Fibroblast of lung (primary cell): ENCODE measurements around the gene COL4A3. TPM values are rescaled to one million over a fixed set of nuclear protein-coding genes. Genes with fewer than 3 reads are reported as not detected.
"Not testable (repeated sequence)": the region's sequence is repeated elsewhere in the genome, so short reads cannot be mapped to it uniquely, and the experiment has no call there.

Experiments
- DNase-seq, 2 donors: peaks; one replicate each; pipeline versions ENCODE4 v3.0.0 to v3.0.0-alpha.2; 2010; ENCODE audit warnings: low read depth in 2 of 2
- H2AFZ ChIP-seq: 2 replicates; pipeline ENCODE4 v1.5.1; 2012; ENCODE audit warnings: low read length, control low read depth, inconsistent platforms
- H3K27ac ChIP-seq: 2 replicates; pipeline ENCODE4 v1.5.1; 2011; ENCODE audit warnings: low read length, control low read depth; ENCODE audit not compliant: insufficient read depth
- H3K27me3 ChIP-seq: 2 replicates; pipeline ENCODE4 v1.5.1; 2011; ENCODE audit warnings: mild to moderate bottlenecking, low read length; ENCODE audit not compliant: control insufficient read depth, insufficient read depth
- H3K36me3 ChIP-seq: 2 replicates; pipeline ENCODE4 v1.5.1; 2011; ENCODE audit warnings: low read length; ENCODE audit not compliant: control insufficient read depth, insufficient read depth
- H3K4me1 ChIP-seq: 2 replicates; pipeline ENCODE4 v1.5.1; 2011; ENCODE audit warnings: low read length; ENCODE audit not compliant: control insufficient read depth, insufficient read depth; ENCODE audit errors: extremely low read depth
- H3K4me2 ChIP-seq: 2 replicates; pipeline ENCODE4 v1.5.1; 2011; ENCODE audit warnings: low read length, control low read depth; ENCODE audit not compliant: insufficient read depth; ENCODE audit errors: extremely low read depth
- H3K4me3 ChIP-seq, 4 experiments: fragments of 200-600 bp in 1 of 4; sonication (generic) in 1 of 4; replicated peaks in 1 of 4; 2 replicates each; pipeline ENCODE4 v1.5.1; 2011 to 2016; ENCODE audit warnings: low read length in 4 of 4, low read depth in 3 of 4, mild to moderate bottlenecking in 3 of 4, control low read depth in 2 of 4, inconsistent platforms in 1 of 4, mixed read lengths in 1 of 4; ENCODE audit not compliant: insufficient read depth in 1 of 4; ENCODE audit errors: control extremely low read depth in 1 of 4
- H3K79me2 ChIP-seq: 2 replicates; pipeline ENCODE4 v1.5.1; 2012; ENCODE audit warnings: mild to moderate bottlenecking, low read length, inconsistent platforms; ENCODE audit not compliant: control insufficient read depth, insufficient read depth
- H3K9ac ChIP-seq: 2 replicates; pipeline ENCODE4 v1.5.1; 2011; ENCODE audit warnings: mild to moderate bottlenecking, low read length, control low read depth; ENCODE audit not compliant: insufficient read depth
- H3K9me3 ChIP-seq: 2 replicates; pipeline ENCODE4 v1.5.1; 2012; ENCODE audit warnings: low read depth, low read length; ENCODE audit not compliant: control insufficient read depth, insufficient read depth
- H4K20me1 ChIP-seq: 2 replicates; pipeline ENCODE4 v1.5.1; 2011; ENCODE audit warnings: low read length; ENCODE audit not compliant: control insufficient read depth, insufficient read depth; ENCODE audit errors: extremely low read depth
- EZH2 ChIP-seq: IDR thresholded peaks from 2 replicates; pipeline ENCODE4 v1.5.1; 2012; ENCODE audit warnings: low read length, control low read depth, mild to moderate bottlenecking; ENCODE audit errors: missing control alignments
- polyA plus RNA-seq, 2 donors: library from polyadenylated mRNA; depleted of rRNA in 1 of 2; stranded (reverse) in 1 of 2; unstranded in 1 of 2; fragments of >200 nt; gene quantifications; 2 replicates each; pipeline ENCODE4 v1.2.1, GENCODE V29; 2011 to 2012; ENCODE audit warnings: missing spikeins in 1 of 2
- total RNA-seq: library from RNA; depleted of rRNA; stranded (reverse); fragments of >200 nt; gene quantifications from 2 replicates; pipeline ENCODE4 v1.2.1, GENCODE V29; 2014
- TF ChIP-seq, protein P1 (sequence below), 2 donors: IDR thresholded peaks in 1 of 2; conservative IDR thresholded peaks in 1 of 2; 1 replicate in 1 of 2; 2 replicates in 1 of 2; pipeline ENCODE4 v1.5.1; 2011 to 2012; ENCODE audit warnings: low read length in 2 of 2, control low read depth in 1 of 2, inconsistent platforms in 1 of 2, low read depth in 1 of 2, mild to moderate bottlenecking in 1 of 2

COL4A3 gene
- total and polyA plus RNA-seq, 2 donors (not counting 1 experiment from before 2014, with no cell fraction given), result 0.12 to 0.33 TPM

DNA sequence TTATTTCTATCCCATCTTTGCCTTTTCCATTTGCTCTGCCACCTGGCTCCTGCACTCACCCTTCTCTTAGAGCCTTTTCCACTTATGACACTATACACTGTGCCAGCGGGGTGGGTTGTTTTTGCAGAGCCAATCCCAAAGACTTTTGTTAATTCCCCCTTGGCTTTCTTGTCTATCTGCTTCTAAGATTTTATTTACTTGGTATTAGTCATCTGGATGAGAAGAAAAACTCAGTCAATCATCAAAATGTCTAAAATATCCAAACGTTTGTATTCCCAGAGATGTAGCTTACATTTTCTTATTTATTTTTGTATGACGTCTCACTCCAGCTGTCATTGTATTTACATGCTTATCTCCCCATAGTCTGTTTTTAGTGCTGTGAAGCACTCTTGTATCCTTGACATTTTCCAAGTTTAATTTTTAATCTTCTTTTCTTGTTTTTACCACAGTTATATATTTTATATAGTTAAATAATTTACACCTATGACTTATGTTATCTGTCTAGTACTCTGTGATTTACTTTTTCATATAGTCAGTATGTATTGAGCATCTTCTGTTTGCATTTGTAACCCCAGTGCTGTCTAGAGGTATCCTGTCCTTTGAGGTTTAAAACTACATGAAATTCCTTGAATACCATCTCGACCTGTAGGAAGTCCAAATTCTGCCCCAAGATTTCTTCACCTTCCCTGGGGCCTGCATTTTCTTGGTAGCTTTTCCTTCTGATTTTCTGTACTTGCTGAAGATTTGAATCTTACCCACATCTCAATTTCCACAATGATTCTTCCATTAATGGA, 55.1 kb downstream of the COL4A3 start:
- Histone ChIP-seq H3K4me3 (no peak overlapping the region), H3K79me2 (no peaks in the 10 kb centered on the region)

DNA sequence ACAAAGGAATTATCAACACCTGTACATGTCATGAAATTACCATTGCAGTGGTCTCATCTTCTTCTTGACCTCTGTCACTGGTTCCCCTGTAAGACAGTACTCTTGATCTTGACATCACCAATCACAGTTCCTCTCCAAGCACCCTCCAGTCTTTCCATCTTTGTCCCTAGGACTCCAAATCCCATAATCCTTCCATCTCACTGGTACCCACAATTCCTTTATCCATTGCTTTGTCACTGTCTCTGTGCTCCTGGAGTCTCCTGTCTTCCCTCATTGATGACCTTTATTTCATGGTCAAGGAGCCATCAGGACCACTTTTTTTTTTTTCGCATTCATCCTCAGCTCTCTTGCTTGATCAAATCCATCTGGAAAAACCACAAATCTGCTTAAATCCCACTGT, 56.7 kb downstream of the COL4A3 start:
- no peak for TF ChIP-seq EZH2
- TF ChIP-seq, protein P1, sequence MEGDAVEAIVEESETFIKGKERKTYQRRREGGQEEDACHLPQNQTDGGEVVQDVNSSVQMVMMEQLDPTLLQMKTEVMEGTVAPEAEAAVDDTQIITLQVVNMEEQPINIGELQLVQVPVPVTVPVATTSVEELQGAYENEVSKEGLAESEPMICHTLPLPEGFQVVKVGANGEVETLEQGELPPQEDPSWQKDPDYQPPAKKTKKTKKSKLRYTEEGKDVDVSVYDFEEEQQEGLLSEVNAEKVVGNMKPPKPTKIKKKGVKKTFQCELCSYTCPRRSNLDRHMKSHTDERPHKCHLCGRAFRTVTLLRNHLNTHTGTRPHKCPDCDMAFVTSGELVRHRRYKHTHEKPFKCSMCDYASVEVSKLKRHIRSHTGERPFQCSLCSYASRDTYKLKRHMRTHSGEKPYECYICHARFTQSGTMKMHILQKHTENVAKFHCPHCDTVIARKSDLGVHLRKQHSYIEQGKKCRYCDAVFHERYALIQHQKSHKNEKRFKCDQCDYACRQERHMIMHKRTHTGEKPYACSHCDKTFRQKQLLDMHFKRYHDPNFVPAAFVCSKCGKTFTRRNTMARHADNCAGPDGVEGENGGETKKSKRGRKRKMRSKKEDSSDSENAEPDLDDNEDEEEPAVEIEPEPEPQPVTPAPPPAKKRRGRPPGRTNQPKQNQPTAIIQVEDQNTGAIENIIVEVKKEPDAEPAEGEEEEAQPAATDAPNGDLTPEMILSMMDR (conservative IDR thresholded peaks at IDR 0.05 in 1 of 2, IDR thresholded peaks at IDR 0.05 in 1 of 2; ENCODE audit: low read depth in 1 of 2, low read length in 2 of 2), result no peak
- no peak for DNase-seq

More for the DNA sequence above, 55.1 kb downstream of the COL4A3 start:
- Histone ChIP-seq H2AFZ (no peak overlapping the region), H3K36me3 (no peaks in the 10 kb centered on the region), H3K4me1 (no peaks in the 10 kb centered on the region), H3K4me2 (no peak overlapping the region), H3K27ac (no peak overlapping the region), H4K20me1 (no peaks in the 10 kb centered on the region), H3K27me3 (no peaks in the 10 kb centered on the region), H3K9me3 (no peaks in the 10 kb centered on the region), H3K9ac (no peak overlapping the region)
- DNase-seq, result no peak
- TF ChIP-seq, protein P1 (conservative IDR thresholded peaks at IDR 0.05 in 1 of 2, IDR thresholded peaks at IDR 0.05 in 1 of 2; ENCODE audit: low read depth in 1 of 2, low read length in 2 of 2), result no peak
- no peak for TF ChIP-seq EZH2

DNA sequence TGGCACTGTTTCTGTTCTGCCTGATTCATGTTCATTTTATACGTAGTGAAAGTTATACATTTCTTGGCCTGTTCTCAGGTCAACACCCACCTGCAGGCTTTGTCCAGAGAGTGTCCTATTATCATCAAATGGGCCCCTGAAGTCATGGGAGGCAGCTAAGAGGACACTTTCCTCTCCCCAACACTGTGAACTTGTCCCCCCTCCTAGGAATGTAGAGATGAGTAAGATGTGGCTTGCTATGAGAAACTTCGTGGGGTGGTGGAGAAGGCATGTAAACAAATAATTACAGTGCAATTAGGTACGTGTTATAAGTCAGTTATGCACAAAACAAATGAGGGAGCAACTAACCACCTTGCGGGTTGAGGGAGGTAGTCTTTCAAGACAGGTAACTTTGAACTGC, 57.9 kb downstream of the COL4A3 start:
- Histone ChIP-seq H3K9me3 (no peaks in the 10 kb centered on the region), H3K27me3 (no peaks in the 10 kb centered on the region), H3K4me2 (no peak overlapping the region), H3K36me3 (no peaks in the 10 kb centered on the region), H3K4me1 (no peaks in the 10 kb centered on the region), H3K4me3 (no peak overlapping the region), H3K79me2 (no peaks in the 10 kb centered on the region), H3K9ac (no peak overlapping the region), H4K20me1 (no peaks in the 10 kb centered on the region), H2AFZ (no peak overlapping the region), H3K27ac (no peak overlapping the region)
- TF ChIP-seq, protein P1 (conservative IDR thresholded peaks at IDR 0.05 in 1 of 2, IDR thresholded peaks at IDR 0.05 in 1 of 2; ENCODE audit: low read depth in 1 of 2, low read length in 2 of 2), result no peak
- no peak for TF ChIP-seq EZH2
- no peak for DNase-seq

More for the DNA sequence above, 56.7 kb downstream of the COL4A3 start:
- Histone ChIP-seq H2AFZ (no peak overlapping the region), H3K4me2 (no peak overlapping the region), H3K9me3 (no peaks in the 10 kb centered on the region), H3K4me3 (no peak overlapping the region), H3K9ac (no peak overlapping the region), H3K27me3 (no peaks in the 10 kb centered on the region), H3K36me3 (no peaks in the 10 kb centered on the region), H3K79me2 (no peaks in the 10 kb centered on the region), H4K20me1 (no peaks in the 10 kb centered on the region), H3K27ac (no peak overlapping the region), H3K4me1 (no peaks in the 10 kb centered on the region)

DNA sequence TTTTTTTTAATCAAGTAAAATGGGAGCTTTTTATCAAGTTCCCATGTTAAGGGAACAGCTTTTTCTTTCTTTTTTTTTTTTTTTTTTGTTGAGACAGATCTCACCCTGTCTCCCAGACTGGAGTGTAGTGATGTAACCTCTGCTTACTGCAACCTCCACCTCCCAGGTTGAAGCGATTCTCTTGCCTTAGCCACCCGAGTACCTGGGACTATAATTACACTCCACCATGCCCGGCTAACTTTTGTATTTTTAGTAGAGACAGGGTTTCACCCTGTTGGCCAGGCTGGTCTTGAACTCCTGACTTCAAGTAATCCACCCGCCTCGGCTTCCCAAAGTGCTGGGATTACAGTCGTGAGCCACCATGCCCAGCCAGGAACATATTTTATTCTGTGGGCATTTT, 61.2 kb downstream of the COL4A3 start:
- H2AFZ ChIP-seq, H3K27me3 ChIP-seq, H4K20me1 ChIP-seq, H3K9ac ChIP-seq, H3K4me3 ChIP-seq, DNase-seq, H3K36me3 ChIP-seq, H3K4me1 ChIP-seq, H3K27ac ChIP-seq, H3K9me3 ChIP-seq, H3K79me2 ChIP-seq, H3K4me2 ChIP-seq: not testable (repeated sequence)
